GM18511 (cell line): ENCODE data around the gene FBXL13.
"Not testable (repeated sequence)": the region's sequence is repeated elsewhere in the genome, so short reads cannot be mapped to it uniquely, and the experiment has no call there.

Experiments used
- ATAC-seq: cut with Tn5 transposase; IDR thresholded peaks from one replicate; pipeline ENCODE4 v1.9.1; 2021; ENCODE audit warnings: mild to moderate bottlenecking, moderate library complexity; ENCODE audit not compliant: unreplicated experiment

Gene FBXL13

GRCh38 chr7:103031024-103031423, 43.6 kb downstream of the FBXL13 start:
- ATAC-seq = no peak

GRCh38 chr7:103025341-103025740, 49.3 kb downstream of the FBXL13 start:
- no peak for ATAC-seq

- not testable (repeated sequence) for ATAC-seq
These were observed 51.0 kb downstream of the FBXL13 start for GRCh38 chr7:103023578-103023977.

GRCh38 chr7:103021490-103021889, 53.1 kb downstream of the FBXL13 start:
- ATAC-seq = not testable (repeated sequence)

GRCh38 chr7:103020876-103021275, 53.7 kb downstream of the FBXL13 start:
- ATAC-seq = not testable (repeated sequence)

- not testable (repeated sequence) for ATAC-seq
These were observed 56.3 kb downstream of the FBXL13 start for GRCh38 chr7:103018295-103018694.

GRCh38 chr7:103011650-103012049, 62.9 kb downstream of the FBXL13 start:
- no peak for ATAC-seq

GRCh38 chr7:103010211-103010610, 64.4 kb downstream of the FBXL13 start:
- ATAC-seq = no peak

- ATAC-seq = no peak
These were observed 65.0 kb downstream of the FBXL13 start for GRCh38 chr7:103009466-103010185.

- ATAC-seq = no peak
These were observed 71.6 kb downstream of the FBXL13 start for GRCh38 chr7:103003004-103003403.

GRCh38 chr7:103001210-103001609, 73.4 kb downstream of the FBXL13 start:
- no peak for ATAC-seq

GRCh38 chr7:102996957-102997356, 77.6 kb downstream of the FBXL13 start:
- ATAC-seq = no peak

GRCh38 chr7:102995609-102996008, 79.0 kb downstream of the FBXL13 start:
- not testable (repeated sequence) for ATAC-seq

- no peak for ATAC-seq
These were observed 80.0 kb downstream of the FBXL13 start for GRCh38 chr7:102994567-102994966.

- ATAC-seq = no peak
These were observed 80.9 kb downstream of the FBXL13 start for GRCh38 chr7:102993718-102994029.

GRCh38 chr7:102992938-102993717, 81.5 kb downstream of the FBXL13 start:
- ATAC-seq = no peak

- ATAC-seq = no peak
These were observed 82.1 kb downstream of the FBXL13 start for GRCh38 chr7:102992509-102992937.

GRCh38 chr7:102991540-102992214, 82.9 kb downstream of the FBXL13 start:
- ATAC-seq = no peak

- ATAC-seq = no peak
These were observed 83.5 kb downstream of the FBXL13 start for GRCh38 chr7:102991077-102991539.

GRCh38 chr7:102990642-102991041, 84.0 kb downstream of the FBXL13 start:
- ATAC-seq = no peak
